Midbrain (tissue), 1 donor: ENCODE data around the gene ZNF532.
A peak's percentile ranks its signal among the peaks of the same experiment; 100 is the strongest.

ENCODE experiments used
- DNase-seq: peaks from one replicate; lab custom pipeline; 2025; lab: John Stamatoyannopoulos, UW

ZNF532 gene

DNA sequence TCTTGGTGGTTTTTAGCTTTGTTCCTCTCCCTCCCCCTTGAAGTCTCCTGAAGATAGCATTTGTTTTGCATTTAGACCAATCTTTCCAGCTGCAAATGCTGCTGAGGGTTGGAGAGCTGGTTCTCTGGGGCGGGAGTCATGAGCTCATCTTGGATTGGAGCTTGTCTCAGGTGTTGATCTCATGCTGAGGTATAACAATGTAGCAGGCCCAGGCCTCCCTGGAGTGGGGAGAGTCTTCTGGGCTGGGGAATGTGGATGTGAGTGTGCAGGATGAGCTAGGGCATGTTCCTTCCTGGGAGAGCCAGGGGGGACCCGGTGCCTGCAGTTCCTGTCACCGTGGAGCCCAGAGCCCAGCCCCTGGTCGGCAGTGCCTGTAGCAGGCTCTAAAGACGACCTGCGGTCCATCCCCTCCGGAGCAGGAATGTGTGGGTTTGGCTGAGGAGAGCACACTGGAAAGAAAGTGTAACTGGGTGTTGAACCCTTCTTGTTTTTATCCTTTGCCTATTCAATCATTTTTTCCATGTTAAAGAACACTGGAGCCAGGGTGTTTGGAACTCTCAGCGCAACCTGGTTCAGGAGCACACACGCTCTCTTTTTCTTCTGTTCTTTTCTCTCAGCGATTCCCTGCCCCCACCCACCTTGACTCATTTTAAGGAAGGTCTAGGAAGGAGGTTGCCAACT is 2.7 kb downstream of the ZNF532 start:
- no peak for DNase-seq

DNA sequence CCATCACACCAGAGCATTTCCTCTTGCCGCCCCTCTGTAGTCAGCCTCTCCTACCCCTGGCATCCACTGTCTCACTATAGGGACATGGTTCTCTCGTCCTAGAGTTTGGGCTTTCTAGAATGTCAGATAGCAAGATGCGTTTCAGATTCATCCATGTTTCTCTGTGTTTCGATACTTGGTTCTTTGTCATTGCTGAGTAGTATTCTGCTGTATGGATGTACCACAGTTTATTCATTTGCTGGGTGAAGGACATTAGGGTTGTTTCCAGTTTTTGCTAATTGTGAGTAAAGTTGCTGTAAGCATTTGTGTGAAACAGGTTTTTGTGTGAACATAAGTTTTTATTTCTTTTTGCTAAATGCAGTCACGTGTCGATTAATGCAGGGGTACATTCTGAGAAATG is 3.8 kb downstream of the ZNF532 start:
- DNase-seq: no peak

DNA sequence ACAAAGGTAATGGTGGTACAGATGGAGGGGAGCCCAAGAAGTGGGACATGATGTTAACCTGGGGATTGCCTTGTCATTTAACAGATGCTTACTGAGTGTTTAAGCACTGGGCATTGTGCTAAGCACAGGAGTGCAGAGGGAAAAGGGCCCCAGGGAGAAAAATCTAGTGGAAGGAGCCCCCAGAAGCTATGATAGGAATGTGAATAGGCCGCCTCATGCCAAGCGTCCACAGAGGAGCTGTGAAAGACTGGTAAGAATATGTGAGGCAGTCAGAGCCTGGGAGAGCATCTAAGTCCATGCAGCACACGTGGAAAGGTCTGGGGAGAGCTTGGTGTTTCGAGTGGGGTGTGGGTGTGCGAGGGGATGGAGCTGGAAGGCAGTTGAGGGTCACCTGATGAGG is 5.5 kb downstream of the ZNF532 start:
- no peak for DNase-seq

DNA sequence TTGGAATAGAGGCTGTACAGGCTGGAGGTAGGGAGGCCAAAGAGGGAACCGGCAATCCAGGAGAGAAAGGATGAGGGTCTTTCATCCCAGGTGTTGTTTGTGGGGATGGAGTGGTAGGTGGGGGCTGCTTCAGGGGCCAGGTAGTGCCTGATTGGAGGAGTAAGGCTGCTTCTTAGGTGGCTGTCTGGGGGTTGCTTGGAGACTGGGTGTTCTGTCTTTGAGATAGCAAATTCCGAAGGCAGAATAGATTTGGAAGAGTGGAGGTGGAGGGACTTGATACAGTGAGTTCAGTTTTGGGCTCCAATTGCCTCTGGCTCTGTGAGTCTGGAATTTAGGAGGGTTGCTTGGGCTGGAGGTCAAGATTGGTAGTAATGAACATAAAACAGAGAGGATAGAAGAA is 5.9 kb downstream of the ZNF532 start:
- DNase-seq: no peak

DNA sequence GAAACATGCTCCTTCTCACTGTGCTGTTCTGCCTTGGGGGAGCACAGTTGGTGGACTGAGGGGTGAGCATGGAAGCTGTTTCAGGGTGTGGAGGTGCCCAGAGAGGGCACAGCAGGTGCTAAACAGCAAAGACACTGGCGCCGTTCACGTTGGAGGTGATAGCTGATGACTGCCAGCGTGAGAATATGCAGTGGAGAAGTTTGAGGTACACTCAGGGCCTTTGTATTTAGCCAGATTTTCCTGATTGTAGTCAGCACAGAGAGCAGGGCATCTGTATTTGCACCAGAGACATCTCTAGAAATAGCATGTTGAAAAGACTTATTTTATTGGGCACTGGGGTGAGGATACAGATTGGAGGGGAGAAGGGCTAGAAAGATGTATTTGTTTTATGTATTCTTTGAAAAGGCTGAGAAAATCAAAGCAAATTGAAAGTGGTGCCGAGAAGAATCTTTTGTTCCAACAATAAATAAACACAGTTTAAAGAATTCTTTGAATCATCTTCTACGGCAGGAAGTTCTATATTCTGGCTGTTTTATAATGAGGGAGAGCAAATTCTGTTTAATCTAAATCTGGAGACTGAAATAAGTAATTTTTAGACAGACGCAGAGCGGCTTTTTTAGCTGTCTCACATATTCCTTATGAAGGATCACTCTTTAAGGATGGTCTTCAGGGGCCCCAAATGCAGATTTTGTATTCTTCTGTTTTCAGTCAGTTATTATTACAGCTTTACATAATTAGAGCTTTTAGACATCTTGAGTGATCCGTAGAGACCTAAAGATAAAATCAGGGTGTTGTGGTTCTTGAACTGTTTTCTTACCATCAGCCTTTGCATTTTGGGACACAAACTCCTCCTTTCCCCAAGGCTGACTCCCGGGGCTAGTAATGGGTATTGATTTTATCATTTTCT is 7.1 kb downstream of the ZNF532 start:
- DNase-seq: no peak

DNA sequence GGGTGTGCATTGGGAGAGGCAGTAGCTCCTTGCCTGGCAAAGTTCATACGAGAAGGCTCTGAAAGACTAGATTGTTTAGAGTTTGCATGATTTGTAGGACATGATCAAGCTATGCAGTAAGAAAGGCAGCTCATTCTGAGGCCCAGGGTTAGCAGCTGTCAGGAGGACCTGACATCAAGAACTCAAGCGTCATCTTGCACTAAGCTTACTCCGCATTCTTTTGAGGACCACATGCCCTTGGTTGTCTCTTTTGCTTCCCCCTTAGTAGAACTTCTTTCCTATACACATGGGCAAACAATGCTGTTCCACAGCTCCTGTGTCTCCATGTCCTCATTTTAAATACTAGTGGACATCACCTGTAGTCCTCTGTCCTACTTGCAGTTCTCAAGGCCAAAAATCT is 14.0 kb downstream of the ZNF532 start:
- no peak for DNase-seq

DNA sequence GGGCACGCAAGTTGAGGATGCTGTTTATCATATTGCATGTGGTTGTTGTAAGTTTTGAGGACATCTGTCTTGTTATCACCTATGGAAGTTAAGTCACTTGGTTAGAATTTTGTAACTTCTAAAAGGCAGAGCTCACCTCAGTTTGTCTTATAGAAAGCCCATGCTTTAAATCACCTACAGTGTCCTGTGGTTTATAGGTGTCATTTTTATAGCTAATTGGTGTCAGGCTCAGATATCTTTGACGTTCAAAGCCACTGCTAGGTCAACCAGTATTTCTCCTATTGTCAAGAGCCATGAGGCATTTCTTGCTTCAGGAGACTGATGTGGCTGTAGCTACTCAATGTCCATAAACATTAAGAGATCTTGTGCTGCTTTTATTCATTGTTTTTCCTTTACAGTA is 16.8 kb downstream of the ZNF532 start:
- DNase-seq: no peak

DNA sequence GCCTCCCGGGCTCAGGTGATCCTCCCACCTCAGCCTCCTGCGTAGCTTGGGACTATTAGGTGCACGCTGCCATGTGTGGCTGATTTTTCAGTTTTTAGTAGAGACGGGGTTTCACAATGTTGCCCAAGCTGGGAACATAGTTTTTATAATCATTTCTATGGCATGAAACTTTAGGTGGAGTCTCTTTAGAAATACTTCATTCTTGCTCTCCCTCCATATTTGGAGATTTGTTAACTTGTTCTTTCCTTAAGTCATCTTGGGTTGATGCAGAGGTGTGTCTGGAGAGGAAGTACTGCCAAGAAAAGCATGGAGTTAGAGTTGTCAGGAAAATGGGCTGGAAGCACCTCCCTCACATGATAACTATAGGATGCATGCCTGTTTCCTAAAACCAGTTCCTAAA is 17.4 kb downstream of the ZNF532 start:
- DNase-seq: no peak

DNA sequence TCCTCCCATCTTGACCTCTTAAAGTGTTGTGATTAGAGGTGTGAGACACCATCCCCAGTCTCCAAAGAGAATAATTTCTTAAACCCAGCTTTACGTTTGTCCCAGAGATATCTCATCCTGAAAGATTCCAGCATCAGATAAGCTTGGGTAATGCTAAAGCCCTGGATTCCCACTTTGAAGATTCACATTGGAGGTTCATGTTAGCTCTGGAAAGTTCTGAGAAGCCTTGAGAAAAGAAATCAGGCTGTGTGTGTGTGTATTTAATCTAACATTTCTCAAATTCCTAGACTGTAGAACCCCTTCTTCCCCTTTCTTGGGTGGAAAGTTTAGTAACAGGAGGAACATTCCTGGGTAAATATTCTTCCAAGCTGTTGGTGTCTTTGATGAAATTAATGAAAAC is 18.0 kb downstream of the ZNF532 start:
- DNase-seq: no peak

DNA sequence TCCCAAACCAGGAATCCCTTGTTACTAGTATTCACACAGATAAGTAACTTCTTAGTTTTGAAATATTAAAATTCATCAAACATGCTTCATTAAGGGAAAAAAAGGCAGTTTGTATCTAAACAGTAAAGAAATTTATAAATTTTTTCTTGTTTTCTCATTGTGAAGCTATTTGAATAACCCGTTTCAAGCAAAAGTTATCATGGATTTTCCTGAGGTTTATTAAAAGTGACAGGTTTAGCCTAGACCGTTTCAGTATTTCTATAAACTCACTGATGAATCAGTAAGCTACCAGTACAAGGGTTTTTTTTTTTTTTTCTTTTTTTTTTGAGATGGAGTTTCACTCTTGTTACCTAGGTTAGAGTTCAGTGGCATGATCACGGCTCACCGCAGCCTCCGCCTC is 20.0 kb downstream of the ZNF532 start:
- DNase-seq: no peak

DNA sequence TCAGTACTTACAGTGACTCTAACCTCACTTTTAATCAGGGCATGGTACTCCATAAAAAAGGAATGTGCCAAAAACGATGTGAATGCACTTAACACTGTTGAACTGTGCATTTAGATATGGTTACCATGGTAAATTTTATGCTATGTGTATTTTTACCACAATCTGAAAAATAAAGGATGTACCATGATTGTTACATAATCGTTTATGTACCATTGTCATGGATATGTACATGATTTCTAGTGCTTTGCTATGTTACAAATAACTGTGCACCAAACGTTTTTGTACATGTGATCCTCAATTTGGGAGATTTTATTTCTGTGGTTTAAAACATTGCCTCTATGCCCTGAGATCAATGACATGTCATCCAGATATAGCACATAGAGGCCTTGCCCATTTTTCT is 21.8 kb downstream of the ZNF532 start:
- DNase-seq: no peak

DNA sequence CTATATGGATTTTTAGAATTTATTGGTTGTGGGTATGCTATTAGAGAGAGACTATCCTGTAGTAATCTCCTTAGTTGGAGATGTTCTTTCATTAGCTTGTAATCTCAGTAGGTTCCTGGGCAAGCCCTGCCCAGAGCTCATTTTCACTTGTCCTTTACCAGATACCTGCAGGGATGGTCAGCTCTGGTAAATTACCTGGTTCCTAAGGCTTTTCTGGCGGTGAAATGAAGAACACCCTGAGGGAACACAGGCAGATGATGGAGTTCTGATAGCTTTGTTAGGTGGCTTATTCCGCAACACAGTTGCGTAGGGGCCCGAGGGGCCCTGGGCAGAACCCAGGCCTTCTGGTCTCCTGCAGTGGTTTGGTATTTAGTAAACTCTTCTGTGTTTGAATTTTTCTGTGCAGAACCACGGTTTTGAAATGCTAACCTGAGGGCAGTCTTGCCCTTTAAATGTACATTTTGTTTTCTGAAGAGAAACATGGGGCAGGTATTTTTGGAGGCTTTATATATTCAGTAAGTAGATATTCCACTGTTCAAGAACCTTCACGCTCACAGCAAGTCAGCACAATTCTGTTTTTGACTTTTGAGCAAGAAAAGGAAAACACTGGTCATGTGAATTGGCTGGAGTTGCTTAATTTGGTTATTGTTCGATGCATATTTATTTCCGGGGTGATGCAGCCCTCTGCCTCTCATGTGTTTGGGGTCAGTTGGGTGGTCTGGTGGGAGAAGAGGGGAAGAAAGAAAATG is 22.4 kb downstream of the ZNF532 start:
- DNase-seq: peak; percentile 47

DNA sequence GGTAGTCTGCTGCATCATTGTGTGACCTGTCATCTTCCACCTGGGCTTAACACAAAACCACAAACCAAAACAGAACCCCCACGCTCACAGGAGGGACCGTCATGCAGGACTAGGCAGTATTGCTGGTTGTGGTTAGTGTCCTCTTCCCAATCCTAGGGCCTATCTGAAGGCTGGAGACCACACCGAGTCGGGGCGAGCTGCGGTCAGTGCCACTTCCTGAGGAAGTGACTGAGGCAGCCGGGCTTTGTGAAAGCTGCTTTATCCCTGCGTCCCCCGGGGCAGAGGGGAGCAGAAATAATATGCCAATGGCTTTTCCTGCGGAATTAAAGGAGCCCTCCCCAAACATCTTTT is 22.9 kb downstream of the ZNF532 start:
- peak; percentile 54 for DNase-seq

DNA sequence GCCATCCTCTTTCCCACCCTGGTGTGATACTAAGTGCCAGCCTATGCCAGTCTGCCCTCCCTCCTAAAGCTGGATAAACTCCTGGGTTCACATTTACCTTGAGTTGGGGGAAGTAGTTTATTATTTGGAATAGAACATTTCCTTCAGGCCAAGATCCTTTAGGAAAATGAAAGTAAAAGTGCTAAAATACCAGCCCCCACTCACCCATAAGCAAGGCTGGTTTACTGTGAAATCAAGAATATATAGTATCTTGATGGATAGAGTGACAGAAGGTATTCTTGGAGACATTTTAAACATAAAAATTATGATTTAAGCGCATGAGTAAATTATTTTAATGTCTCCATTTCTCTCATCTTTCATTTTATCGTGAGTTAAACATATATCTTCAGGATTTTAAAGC is 27.1 kb downstream of the ZNF532 start:
- DNase-seq: no peak

DNA sequence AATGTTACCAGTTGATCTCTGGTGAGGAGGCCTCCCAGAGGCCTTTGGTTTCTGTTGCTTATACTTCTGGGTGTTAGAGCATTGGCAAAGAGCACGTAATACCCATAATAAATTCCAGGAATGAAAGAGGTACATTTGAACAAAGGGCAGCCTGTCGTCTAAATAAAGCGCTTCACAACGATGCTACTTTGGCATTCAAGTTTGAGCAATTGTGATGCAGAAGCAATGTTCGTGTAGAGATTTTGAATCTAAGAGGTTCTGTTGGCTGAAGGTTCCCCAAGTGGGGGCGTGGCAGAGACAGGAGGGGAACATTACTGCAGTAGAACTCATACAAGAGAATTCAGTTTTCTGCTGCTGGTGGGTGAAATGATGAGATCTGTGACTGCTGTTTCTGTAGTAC is 27.8 kb downstream of the ZNF532 start:
- peak; percentile 13 for DNase-seq

DNA sequence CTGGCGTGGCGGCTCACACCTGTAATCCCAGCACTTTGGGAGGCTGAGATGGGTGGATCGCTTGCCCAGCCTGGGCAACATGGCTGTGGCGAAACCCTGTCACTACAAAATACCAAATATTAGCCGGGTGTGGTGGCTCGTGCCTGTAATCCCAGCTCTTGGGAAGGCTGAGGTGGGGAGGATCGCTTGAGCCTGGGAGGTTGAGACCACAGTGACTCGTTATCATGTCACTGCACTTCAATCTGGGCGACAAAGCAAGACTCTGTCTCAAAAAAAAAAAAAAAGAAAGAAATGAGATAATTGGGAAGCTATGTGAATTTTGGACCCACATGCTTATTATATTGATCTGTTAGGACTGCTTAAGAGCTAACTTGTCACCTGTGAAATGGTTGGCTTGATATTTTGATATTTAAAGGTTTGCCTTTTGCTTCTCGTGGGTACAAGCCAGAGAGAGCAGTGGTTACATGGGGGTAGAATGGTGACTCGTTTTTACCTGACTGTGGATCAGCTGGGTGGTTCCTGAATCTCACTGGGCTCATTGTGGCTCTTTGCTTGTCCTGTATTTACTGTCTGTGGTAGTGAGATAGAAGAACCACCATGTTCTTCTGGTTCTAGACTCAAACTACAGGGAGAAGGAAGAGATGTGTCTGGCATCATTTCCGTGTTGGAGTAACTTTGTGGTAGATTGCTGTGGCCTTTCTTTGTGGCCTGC is 28.9 kb downstream of the ZNF532 start:
- DNase-seq: no peak

DNA sequence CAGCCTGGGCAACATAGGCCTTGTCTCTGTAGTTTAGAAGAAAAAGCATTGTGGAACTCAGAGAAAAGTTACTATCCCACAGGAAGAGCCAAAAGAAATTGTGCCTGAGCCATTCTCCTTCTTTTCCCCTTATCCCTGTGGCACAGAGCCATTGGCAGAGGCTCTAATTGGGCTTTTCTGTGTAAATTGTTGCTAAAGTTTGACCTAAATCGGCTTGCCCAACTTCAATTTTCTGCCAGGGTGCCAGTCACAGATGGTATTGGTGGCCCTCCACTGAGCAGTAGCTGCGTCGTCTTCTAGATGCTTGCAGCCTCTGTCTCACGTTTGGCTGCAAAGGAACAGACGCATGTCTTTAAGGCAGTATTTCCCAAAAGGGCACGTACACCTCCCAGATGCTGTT is 30.3 kb downstream of the ZNF532 start:
- DNase-seq: peak; percentile 52

DNA sequence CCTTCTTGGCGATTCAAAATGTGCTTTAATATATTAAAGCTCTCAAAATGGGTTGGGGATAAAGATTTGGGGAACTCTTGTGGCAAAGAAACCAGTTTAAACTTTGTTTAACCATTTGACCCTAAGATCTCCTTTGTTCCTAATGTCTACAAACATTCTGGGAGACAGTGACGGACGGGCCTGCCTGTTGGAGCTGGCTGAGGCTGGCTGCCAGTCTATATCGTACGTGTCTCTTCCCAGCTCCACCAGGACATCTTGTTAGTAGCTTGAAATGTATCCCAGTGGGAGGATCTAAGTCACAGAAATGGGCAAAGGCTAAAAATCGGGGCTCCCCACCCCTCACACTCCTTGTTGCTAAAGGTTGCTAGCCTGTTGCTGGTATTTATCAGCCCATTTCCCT is 30.7 kb downstream of the ZNF532 start:
- DNase-seq: no peak

DNA sequence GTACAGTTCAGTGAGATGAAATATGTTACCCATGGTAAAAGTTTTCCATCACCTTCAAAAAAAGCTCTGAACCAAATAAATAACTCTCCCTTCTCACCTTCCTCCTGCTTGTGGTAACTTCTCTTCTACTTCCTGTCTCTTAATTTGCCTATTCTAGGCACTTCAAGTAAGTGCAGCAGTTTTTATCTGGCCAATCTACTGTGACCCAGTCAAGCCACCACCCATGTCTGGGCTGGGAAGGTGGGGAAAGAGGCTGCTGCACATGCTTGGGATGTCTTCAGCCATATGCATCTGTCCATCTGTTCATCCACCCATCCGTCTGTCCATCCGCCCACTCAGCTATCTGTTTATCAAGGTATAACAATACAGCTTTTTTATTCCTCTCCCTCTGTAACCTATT is 31.6 kb downstream of the ZNF532 start:
- DNase-seq: no peak

DNA sequence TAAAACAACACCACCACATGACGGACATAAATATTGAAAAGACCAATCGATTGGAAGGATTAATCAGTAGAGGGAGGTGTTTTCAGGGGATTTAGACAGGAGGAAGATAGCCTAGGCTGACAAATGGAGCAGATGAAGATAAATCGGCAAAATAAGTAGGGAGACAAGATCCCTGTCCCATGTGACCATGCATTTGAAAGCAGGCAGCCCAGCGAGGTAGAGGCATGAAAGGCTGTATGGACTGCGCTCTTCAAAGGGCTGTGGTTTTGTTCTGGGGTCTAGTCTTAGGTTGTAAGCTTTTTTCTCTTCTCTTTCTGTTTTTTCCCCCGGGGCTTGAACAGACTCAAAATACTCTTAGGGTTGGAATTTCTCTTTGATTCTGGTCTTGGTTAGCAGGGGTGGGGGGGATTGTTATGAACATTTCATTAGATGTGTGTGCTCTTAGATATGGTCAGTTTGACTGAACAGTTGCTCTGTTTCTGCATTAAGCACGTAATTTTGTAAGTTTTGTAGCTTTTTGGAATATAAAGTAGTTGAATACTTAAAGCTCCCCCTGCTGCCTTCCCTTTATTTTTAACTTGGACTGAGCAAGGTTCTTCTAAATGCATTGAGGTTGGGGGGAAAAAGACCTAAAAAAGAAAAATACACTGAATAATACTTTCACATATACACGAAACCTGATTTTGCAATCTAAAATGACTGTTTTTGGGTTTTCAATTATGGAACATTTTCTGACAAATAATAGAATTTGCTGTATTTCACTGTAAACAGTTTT is 32.2 kb downstream of the ZNF532 start:
- no peak for DNase-seq

DNA sequence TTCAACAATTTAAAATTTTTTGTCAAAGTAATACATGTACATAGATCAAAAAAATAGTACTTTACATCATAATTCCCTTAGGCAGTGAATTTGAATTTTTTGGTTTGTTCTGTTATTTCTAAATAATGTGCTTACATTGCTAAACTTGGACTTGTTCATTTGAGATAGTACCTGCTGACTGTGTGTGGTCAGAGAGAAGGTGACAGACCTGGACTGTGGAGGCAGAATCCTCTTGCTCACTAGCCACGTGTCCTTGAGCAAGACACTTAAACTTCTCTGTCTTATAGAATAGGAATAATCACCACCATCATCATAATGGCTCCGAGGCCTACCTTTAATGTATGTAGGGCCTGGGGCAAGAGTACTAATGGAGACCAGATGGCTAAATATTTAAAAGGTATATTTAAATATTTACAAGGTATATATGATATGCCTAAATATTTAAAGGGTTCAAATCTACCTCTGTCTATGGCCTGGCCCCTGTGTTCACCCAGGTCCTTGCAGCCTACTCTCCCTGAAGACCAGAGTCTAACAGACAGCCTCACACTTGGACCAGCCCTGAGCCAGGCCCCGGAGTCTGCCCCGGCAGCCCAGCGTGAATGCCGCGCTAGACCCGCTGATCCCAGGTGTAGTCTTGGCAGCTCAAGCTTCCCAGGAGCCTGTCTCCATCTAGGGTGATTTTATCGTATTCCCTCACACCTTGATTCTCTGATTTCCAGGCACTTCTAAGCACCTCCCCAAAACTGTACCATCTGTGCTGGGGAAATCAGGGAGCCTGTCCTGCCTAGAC is 33.5 kb downstream of the ZNF532 start:
- no peak for DNase-seq
